ENCODE data around the gene ANKFY1.
"Not testable (repeated sequence)": the region's sequence is repeated elsewhere in the genome, so short reads cannot be mapped to it uniquely, and the experiment has no call there.

DNA sequence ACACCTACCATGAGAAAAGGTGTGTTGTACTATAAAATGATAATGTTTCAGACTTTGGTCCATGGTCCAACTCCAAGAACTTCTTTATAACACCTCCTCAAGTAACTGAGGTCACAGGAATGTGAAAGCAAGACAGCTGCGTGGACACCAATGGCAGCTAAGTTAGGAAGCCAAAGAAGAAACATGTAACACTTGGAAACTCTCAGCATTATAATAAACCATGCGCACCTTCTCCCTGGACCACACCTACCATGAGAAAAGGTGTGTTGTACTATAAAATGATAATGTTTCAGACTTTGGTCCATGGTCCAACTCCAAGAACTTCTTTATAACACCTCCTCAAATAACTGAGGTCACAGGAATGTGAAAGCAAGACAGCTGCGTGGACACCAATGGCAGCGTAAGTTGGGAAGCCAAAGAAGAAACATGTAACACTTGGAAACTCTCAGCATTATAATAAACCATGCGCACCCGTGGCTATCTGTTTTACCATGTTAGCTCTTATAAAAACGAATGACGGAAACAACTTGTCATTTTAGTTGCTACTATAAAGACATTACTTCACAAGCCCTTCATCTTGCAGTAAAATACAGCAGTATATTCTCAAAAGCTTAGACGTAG lies 124.8 kb downstream of the ANKFY1 start:
- not testable (repeated sequence) for TF ChIP-seq POLR2AphosphoS5 (IDR thresholded peaks at IDR 0.05; ENCODE audit: low read depth, low read length); CTCF (IDR thresholded peaks at IDR 0.05); TAF1 (IDR thresholded peaks at IDR 0.05; ENCODE audit: borderline replicate concordance, low read depth, low read length); EZH2phosphoT487 (IDR thresholded peaks at IDR 0.05; ENCODE audit: borderline replicate concordance, low read depth); EP300 (IDR thresholded peaks at IDR 0.05; ENCODE audit: borderline replicate concordance in 1 of 2, low read depth in 1 of 2, low read length in 1 of 2)

Measured in SK-N-SH (cell line).